Heart right ventricle (tissue), 16 donors: Measurements from ENCODE around the gene PPP2R5B. TPM values are rescaled to one million over a fixed set of nuclear protein-coding genes. Genes with fewer than 3 reads are reported as not detected.

Source experiments
- ATAC-seq, 8 donors: fragments of 200-7000 bp; cut with Tn5 transposase; one replicate each; pipeline ENCODE4 v1.9.1; 2020; ENCODE audit warnings: mild to moderate bottlenecking in 8 of 8, moderate library complexity in 8 of 8, moderate number of reproducible peaks in 1 of 8
- DNase-seq, 2 donors: peaks; one replicate each; pipeline ENCODE4 v3.0.0-alpha.2; 2020
- H3K27ac ChIP-seq, 10 donors: fragments of 200-600 bp; sonication (generic) in 2 of 10; one replicate each; pipeline versions ENCODE4 v1.5.0 to v1.8.0; 2020 to 2022; ENCODE audit warnings: mild to moderate bottlenecking in 3 of 10
- H3K27me3 ChIP-seq, 7 donors: fragments of 200-600 bp; one replicate each; pipeline ENCODE4 v1.8.0; 2021 to 2022; ENCODE audit warnings: mild to moderate bottlenecking in 2 of 7
- H3K36me3 ChIP-seq, 9 donors: fragments of 200-600 bp; sonication (generic) in 1 of 9; one replicate each; pipeline versions ENCODE4 v1.5.0 to v1.8.0; 2020 to 2022; ENCODE audit warnings: mild to moderate bottlenecking in 2 of 9
- H3K4me1 ChIP-seq, 9 donors: fragments of 200-600 bp; sonication (generic) in 1 of 9; one replicate each; pipeline versions ENCODE4 v1.5.0 to v1.8.0; 2020 to 2022; ENCODE audit warnings: mild to moderate bottlenecking in 4 of 9
- H3K4me3 ChIP-seq, 10 donors: fragments of 200-600 bp; sonication (generic) in 2 of 10; one replicate each; pipeline versions ENCODE4 v1.5.0 to v1.8.0; 2020 to 2022; ENCODE audit warnings: mild to moderate bottlenecking in 7 of 10, moderate library complexity in 2 of 10
- H3K9me3 ChIP-seq, 11 donors: fragments of 200-600 bp in 10 of 11; sonication (generic) in 2 of 11; one replicate each; pipeline versions ENCODE4 v1.5.0 to v1.8.0; 2013 to 2022; ENCODE audit warnings: mild to moderate bottlenecking in 2 of 11, control low read depth in 1 of 11, moderate library complexity in 1 of 11
- CTCF ChIP-seq, 9 donors: fragments of 200-600 bp; sonication (generic) in 2 of 9; IDR thresholded peaks; one replicate each; pipeline versions ENCODE4 v1.5.0 to v1.8.0; 2021 to 2022; ENCODE audit warnings: antibody characterized with exemption in 9 of 9, mild to moderate bottlenecking in 5 of 9, moderate library complexity in 1 of 9
- WGBS, 2 donors: extraction: QIAGEN DNeasy Blood & Tissue Kit; methylation state at CpG; one replicate each; pipeline ENCODE4 v1.1.7; 2013; ENCODE audit warnings: inconsistent platforms in 1 of 2; 5-methylcytosine and 5-hydroxymethylcytosine counted together
- intact Hi-C, 10 donors: fragments of 100-400 bp; cut with DNase I; formaldehyde crosslinking; loops; one replicate each; pipeline versions ENCODE4 v1.11.1 to v1.14.2; 2022
- polyA plus RNA-seq, 2 donors: library from polyadenylated mRNA; stranded (reverse); fragments of 200-250 nt; gene quantifications; one replicate each; pipeline ENCODE4 v1.2.3, GENCODE V29; 2013
- total RNA-seq, 10 donors: library from RNA; stranded (reverse); fragmentation: NEBNext Ultra II Directional in 3 of 10; extraction: Animal tissue kit (Norgen Biotek cat#: 25700) in 3 of 10; gene quantifications; one replicate each; pipeline versions ENCODE4 v1.2.1 to v1.2.4, GENCODE V29; 2021 to 2023
- donor health status: Arrhythmogenic right ventricular cardiomyopathy.
- donor health status: ischemic (EF 13 %, LVEDD 7.1; RV severe dilation, severe dysfunction).
- donor health status: healthy with polysubstance abuse.
- donor health status: DM: no; HTN: yes; CAD: no.
- donor health status: DM: no; HTN: no; CAD: no.
- donor health status: ischemic (EF 25% LVEDD 6.9; RV normal size, moderate dysfunction).
- donor health status: ischemic (EF 25% LVEDD 5.7; RV mildly dilated, moderate dysfunction).
- donor health status: healthy.
- donor health status: DM: yes; HTN: yes; CAD: no.
- donor health status: Ischemic cardiomyopathy.
- donor health status: ischemic (EF 35%, LVEDD 5.7; RV mildly dilated, moderate dysfunction).
- donor health status: nonischemic (EF 11% LVEDD 7.7; RV severe dilation, severe dysfunction).
- donor health status: DM: yes; HTN: yes; CAD: no.
- donor health status: PGD.
- donor health status: ischemic (EF 29% LVEDD 5.4; RV normal size, mild dysfunction).
- donor health status: nonischemic (EF 23%, LVEDD 6.1; RV moderate dilation, normal function).

The PPP2R5B gene
- total and polyA plus RNA-seq, 12 donors, result 13.4 to 30.8 (median 22.3) TPM

DNA sequence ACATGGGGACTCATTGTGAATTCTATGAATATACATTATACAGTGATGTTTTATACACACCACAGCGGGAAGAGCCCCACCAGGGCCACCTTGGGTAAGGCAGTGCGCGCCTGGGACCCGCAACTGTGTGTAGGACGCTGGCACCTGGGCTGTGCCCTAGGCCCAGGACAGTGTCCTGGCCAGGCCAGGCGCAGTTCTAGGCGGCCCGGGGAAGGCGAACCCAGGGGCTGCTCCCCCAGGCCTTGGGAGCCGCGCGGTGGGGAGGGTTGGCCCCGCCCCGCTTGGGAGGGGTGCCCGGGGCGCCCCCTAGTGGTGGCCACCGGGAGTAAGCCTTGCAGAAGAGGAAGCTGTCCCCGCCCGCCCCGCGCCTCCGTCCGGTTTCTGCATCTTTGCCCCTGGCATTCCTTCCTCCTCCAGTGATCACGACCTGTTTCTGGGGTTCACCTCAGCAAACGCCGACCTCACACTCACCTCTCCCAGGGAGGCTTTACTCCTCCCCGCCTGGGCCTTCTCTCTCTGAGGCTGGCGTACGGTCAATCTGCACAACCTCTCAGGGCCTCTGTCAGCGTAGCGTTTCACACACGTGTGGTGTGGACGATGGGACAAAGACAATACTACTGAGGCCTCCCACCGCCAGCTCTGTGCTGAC lies 36.6 kb upstream of the PPP2R5B start:
- DNase-seq (peak; percentile 80 to 90), ATAC-seq (peak; percentile 83 to 96 (median 92))
- H3K27me3 ChIP-seq, result no peaks in the 10 kb centered on the region
- peak; percentile 98 to 100 (median 99) for TF ChIP-seq CTCF (IDR thresholded peaks at IDR 0.05)
- peak overlapping the region in 7 of 10 donors; percentile 21 to 42 (median 34) for H3K4me3 ChIP-seq
- no peaks in the 10 kb centered on the region for H3K9me3 ChIP-seq
- H3K36me3 ChIP-seq, result no peaks in the 10 kb centered on the region
- peak overlapping the region; percentile 10 to 83 (median 62) for H3K27ac ChIP-seq
- 13 to 14% methylated on average over 33 to 34 of the region's 34 CpGs for WGBS, 2 donors
- intact Hi-C loops, result loop anchor here in 3 of 10 donors (2.0 to 10.0 kb wide), 3 partner anchors 39 to 1107 kb away; partner anchors contain the start of gene CDC42BPG (in 1 of the 3)
- H3K4me1 ChIP-seq, result peaks cover 9 to 45% (median 26%) of the 10 kb centered on the region in 9 donors

- intact Hi-C loops, result loop anchor here in 2 of 10 donors (2.0 to 10.0 kb wide), 2 partner anchors 40 to 1106 kb away; no protein-coding TSS in a partner anchor
- H3K27ac ChIP-seq, result peak overlapping the region in 9 of 10 donors; percentile 10 to 83 (median 64)
- H3K9me3 ChIP-seq, result no peaks in the 10 kb centered on the region
- TF ChIP-seq CTCF (IDR thresholded peaks at IDR 0.05), result no peak
- H3K36me3 ChIP-seq, result no peaks in the 10 kb centered on the region
- no peaks in the 10 kb centered on the region for H3K27me3 ChIP-seq
- 69 to 71% methylated on average over 8 of the region's 8 CpGs for WGBS, 2 donors
- H3K4me3 ChIP-seq, result peak overlapping the region in 6 of 10 donors; percentile 21 to 42 (median 34)
- DNase-seq, result no peak
- no peak for ATAC-seq
- peaks cover 9 to 48% (median 31%) of the 10 kb centered on the region in 9 donors for H3K4me1 ChIP-seq
Measured at GRCh38 chr11:64888406-64888728, 36.1 kb upstream of the PPP2R5B start.

DNA sequence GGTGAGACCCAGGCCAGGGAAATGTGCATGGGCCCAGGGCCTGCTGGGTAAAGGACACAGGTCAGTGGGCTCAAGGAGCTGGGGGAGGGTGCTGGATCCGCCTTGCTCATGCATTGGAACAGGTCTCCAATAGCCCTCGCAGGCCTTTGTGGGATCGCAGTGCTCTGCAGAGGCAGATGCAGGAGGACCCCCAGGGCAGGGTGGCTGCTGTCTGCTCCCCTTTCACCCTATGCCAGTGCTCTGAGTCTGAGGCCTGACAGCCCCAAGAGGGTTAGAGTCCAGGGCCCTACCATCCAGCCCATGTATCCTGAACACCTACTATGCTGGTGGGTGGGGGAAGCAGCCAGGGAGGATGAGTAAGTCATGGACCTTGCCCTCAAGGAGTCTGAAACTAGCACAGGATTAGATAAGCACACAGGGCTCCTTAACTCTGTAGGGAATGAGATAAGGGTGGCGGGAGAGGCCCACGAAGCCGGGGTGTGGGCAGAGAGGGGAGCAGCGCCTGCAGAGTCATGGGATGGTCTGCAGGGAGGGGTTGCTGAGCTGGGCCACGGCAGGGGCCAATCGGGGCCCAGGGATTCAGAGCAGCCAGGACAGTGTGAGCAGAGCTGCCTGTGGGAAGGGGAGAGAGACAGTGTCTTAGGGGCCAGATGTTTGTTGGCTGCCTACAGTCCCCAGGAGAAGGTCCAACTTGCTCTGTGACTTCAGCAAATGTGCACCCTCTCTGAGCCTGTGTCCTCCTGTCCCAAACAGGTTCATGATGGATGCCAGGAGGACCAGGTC lies 35.6 kb upstream of the PPP2R5B start:
- H3K4me1 ChIP-seq, result peaks cover 9 to 54% (median 37%) of the 10 kb centered on the region in 9 donors
- H3K27ac ChIP-seq, result peak overlapping the region in 2 of 10 donors; percentile 64 to 77
- DNase-seq, result no peak
- H3K36me3 ChIP-seq, result no peaks in the 10 kb centered on the region
- H3K27me3 ChIP-seq, result no peaks in the 10 kb centered on the region
- 59 to 60% methylated on average over 9 of the region's 9 CpGs for WGBS, 2 donors
- no peak overlapping the region for H3K4me3 ChIP-seq
- intact Hi-C loops, result loop anchor here in 2 of 10 donors (2.0 to 10.0 kb wide), 2 partner anchors 40 to 1106 kb away; no protein-coding TSS in a partner anchor
- TF ChIP-seq CTCF (IDR thresholded peaks at IDR 0.05), result no peak
- ATAC-seq, result no peak
- H3K9me3 ChIP-seq, result no peaks in the 10 kb centered on the region

- DNase-seq, result no peak
- ATAC-seq, result no peak
- 90 to 93% methylated on average over 7 of the region's 7 CpGs for WGBS, 2 donors
- H3K27ac ChIP-seq, result peak overlapping the region in 3 of 10 donors; percentile 19 to 48 (median 31)
- peaks cover 15 to 60% (median 46%) of the 10 kb centered on the region in 9 donors for H3K4me1 ChIP-seq
- peaks cover 0 to 12% (median 0%) of the 10 kb centered on the region in 9 donors for H3K36me3 ChIP-seq
- no peaks in the 10 kb centered on the region for H3K9me3 ChIP-seq
- intact Hi-C loops, result loop anchor here in 4 of 10 donors (5.0 to 10.0 kb wide), 2 partner anchors 43 to 106 kb away; no protein-coding TSS in a partner anchor
- H3K4me3 ChIP-seq, result no peak overlapping the region
- no peak for TF ChIP-seq CTCF (IDR thresholded peaks at IDR 0.05)
- no peaks in the 10 kb centered on the region for H3K27me3 ChIP-seq
Measured at GRCh38 chr11:64890522-64890939, 34.0 kb upstream of the PPP2R5B start.
